ENCODE results near the gene CDKN2A. TPM values are rescaled to one million over a fixed set of nuclear protein-coding genes. Genes with fewer than 3 reads are reported as not detected.

The CDKN2A gene
- total and polyA plus RNA-seq, 2 donors (not counting 1 experiment from before 2014, with no cell fraction given), result 6.4 to 11.7 TPM

- Mint-ChIP-seq H3K9me3 (ENCODE audit: insufficient read depth) (no peaks in the 10 kb centered on the region), H3K27ac (no peak overlapping the region), H3K4me3 (no peak overlapping the region), H3K27me3 (peaks cover 40% of the 10 kb centered on the region), H3K4me1 (no peaks in the 10 kb centered on the region)
- TF ChIP-seq EZH2 (IDR thresholded peaks at IDR 0.05; ENCODE audit: borderline replicate concordance, insufficient read depth, low read depth, low read length, poor library complexity, severe bottlenecking) (no peak), CTCF (IDR thresholded peaks at IDR 0.05) (no peak)
- ChIA-PET POLR2A (no interaction called here), CTCF (no interaction called here)
- Histone ChIP-seq H2AFZ (ENCODE audit: insufficient read depth, low read depth, low read length, poor library complexity, severe bottlenecking) (no peak overlapping the region), H4K20me1 (ENCODE audit: control insufficient read depth, insufficient read depth, low read length, poor library complexity, severe bottlenecking) (no peaks in the 10 kb centered on the region), H3K9ac (ENCODE audit: low read length) (no peak overlapping the region), H3K4me2 (replicated peaks; ENCODE audit: low read depth, low read length, poor library complexity, severe bottlenecking) (no peak overlapping the region), H3K9me3 (ENCODE audit: control extremely low read depth in 1 of 3, control insufficient read depth in 2 of 3, insufficient read depth in 1 of 3, low read length in 2 of 3) (peaks cover 0 to 3% (median 1%) of the 10 kb centered on the region in 3 donors), H3K27ac (ENCODE audit: low read length in 2 of 2) (no peak overlapping the region), H3K79me2 (ENCODE audit: control insufficient read depth, insufficient read depth, low read length) (no peaks in the 10 kb centered on the region), H3K4me3 (ENCODE audit: control extremely low read depth in 1 of 5, extremely low read depth in 1 of 5, insufficient read depth in 1 of 5, low read depth in 2 of 5, low read length in 4 of 5) (no peak overlapping the region), H3K36me3 (replicated peaks in 1 of 2; ENCODE audit: control extremely low read depth in 1 of 2, control insufficient read depth in 1 of 2, extremely low read depth in 1 of 2, insufficient read depth in 2 of 2, low read length in 1 of 2) (no peaks in the 10 kb centered on the region), H3K27me3 (replicated peaks in 1 of 4; ENCODE audit: control extremely low read depth in 1 of 4, control insufficient read depth in 3 of 4, insufficient read depth in 4 of 4, low read length in 3 of 4) (peaks cover 0 to 27% (median 17%) of the 10 kb centered on the region in 4 experiments), H3K4me1 (ENCODE audit: control insufficient read depth in 2 of 2, insufficient read depth in 2 of 2, low read length in 2 of 2) (no peaks in the 10 kb centered on the region)
- DNase-seq (no peak), ATAC-seq (ENCODE audit: low read depth) (no peak)
- WGBS (ENCODE audit: insufficient coverage), result 83% methylated on average over 1 of the region's 2 CpGs
- intact Hi-C loops (cut with micrococcal nuclease), result no loop called here
Measured at GRCh38 chr9:21958833-21959232, 35.4 kb downstream of the CDKN2A start.

GRCh38 chr9:21945606-21946005 is 48.6 kb downstream of the CDKN2A start:
- no peaks in the 10 kb centered on the region for H3K36me3 ChIP-seq (replicated peaks in 1 of 2; ENCODE audit: control extremely low read depth in 1 of 2, control insufficient read depth in 1 of 2, extremely low read depth in 1 of 2, insufficient read depth in 2 of 2, low read length in 1 of 2)
- POLR2A ChIA-PET, result no interaction called here
- H3K27ac ChIP-seq (ENCODE audit: low read length in 2 of 2), result no peak overlapping the region
- no peaks in the 10 kb centered on the region for H3K4me1 ChIP-seq (ENCODE audit: control insufficient read depth in 2 of 2, insufficient read depth in 2 of 2, low read length in 2 of 2)
- no peaks in the 10 kb centered on the region for H3K4me1 Mint-ChIP-seq
- no peak overlapping the region for H3K27ac Mint-ChIP-seq
- no peak overlapping the region for H3K9ac ChIP-seq (ENCODE audit: low read length)
- peaks cover 0 to 5% (median 0%) of the 10 kb centered on the region in 3 donors for H3K9me3 ChIP-seq (ENCODE audit: control extremely low read depth in 1 of 3, control insufficient read depth in 2 of 3, insufficient read depth in 1 of 3, low read length in 2 of 3)
- no peaks in the 10 kb centered on the region for H4K20me1 ChIP-seq (ENCODE audit: control insufficient read depth, insufficient read depth, low read length, poor library complexity, severe bottlenecking)
- TF ChIP-seq EZH2 (IDR thresholded peaks at IDR 0.05; ENCODE audit: borderline replicate concordance, insufficient read depth, low read depth, low read length, poor library complexity, severe bottlenecking), result no peak
- TF ChIP-seq CTCF (IDR thresholded peaks at IDR 0.05), result no peak
- no peak overlapping the region for H2AFZ ChIP-seq (ENCODE audit: insufficient read depth, low read depth, low read length, poor library complexity, severe bottlenecking)
- H3K79me2 ChIP-seq (ENCODE audit: control insufficient read depth, insufficient read depth, low read length), result no peaks in the 10 kb centered on the region
- no CpG with 5 or more reads among the region's 2 CpGs for WGBS (ENCODE audit: insufficient coverage)
- H3K4me3 Mint-ChIP-seq, result no peak overlapping the region
- no peak overlapping the region for H3K4me3 ChIP-seq (ENCODE audit: control extremely low read depth in 1 of 5, extremely low read depth in 1 of 5, insufficient read depth in 1 of 5, low read depth in 2 of 5, low read length in 4 of 5)
- H3K27me3 Mint-ChIP-seq, result peaks cover 38% of the 10 kb centered on the region
- DNase-seq, result no peak
- H3K27me3 ChIP-seq (replicated peaks in 1 of 4; ENCODE audit: control extremely low read depth in 1 of 4, control insufficient read depth in 3 of 4, insufficient read depth in 4 of 4, low read length in 3 of 4), result peaks cover 0 to 14% (median 3%) of the 10 kb centered on the region in 4 experiments
- no peaks in the 10 kb centered on the region for H3K9me3 Mint-ChIP-seq (ENCODE audit: insufficient read depth)
- CTCF ChIA-PET, result no interaction called here
- no peak overlapping the region for H3K4me2 ChIP-seq (replicated peaks; ENCODE audit: low read depth, low read length, poor library complexity, severe bottlenecking)
- intact Hi-C loops (cut with micrococcal nuclease), result no loop called here
- no peak for ATAC-seq (ENCODE audit: low read depth)
